ENCODE results near the gene CAPN5.
A peak's percentile ranks its signal among the peaks of the same experiment; 100 is the strongest.

Gene CAPN5

GRCh38 chr11:77139201-77139600, 72.4 kb downstream of the CAPN5 start:
- no peak for DNase-seq

DNA sequence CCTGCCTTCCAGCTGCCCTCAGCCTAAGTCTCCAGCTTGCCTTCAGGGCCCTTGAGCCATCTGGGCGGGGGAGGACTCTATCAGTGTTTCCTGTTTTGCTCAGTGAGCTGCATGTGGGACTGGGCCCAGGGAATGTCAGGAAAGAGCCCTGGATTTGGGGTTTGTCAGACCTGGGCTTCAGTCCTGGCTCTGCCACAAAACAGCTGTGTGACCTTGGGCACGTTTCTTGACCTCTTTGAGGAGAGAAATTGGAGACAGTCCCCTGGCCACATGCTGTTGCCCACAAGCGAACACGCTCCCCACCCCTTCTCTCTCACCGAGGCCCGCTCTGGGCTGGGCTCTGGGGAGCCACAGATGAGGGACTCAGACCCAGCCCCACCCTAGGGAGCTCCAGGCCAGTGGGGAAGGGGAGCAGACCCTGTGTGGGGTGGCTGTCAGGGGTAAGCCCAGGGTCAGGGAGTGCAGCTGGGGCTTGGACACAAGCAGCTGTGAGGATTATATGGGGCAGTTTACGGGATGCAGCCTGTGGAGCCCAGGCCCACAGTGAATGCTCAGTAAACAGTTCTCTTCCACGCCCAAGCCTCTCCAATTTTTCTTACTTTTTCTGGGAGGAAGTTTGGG, 73.6 kb downstream of the CAPN5 start:
- no peak for DNase-seq

DNA sequence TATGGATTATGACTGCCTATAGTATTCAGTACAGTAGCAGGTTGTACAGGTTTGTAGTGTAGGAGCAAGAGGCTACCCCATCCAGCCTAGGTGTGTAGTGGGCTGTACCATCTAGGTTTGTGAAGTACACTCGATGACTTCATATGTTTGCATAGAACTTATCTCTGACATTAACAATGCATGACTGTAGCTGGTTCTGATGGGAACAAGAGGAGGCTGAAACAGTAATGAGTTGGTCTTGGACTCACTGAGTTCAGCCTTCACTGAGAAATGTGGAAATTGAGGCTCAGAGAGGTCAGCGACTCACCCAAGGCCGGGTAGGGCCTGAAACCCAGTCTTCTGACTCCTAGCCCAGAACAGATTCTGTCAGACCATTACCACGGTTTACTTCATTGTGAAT, 74.3 kb downstream of the CAPN5 start:
- no peak for DNase-seq

- DNase-seq, result no peak
Observed at GRCh38 chr11:77141475-77141874, 74.7 kb downstream of the CAPN5 start.

DNA sequence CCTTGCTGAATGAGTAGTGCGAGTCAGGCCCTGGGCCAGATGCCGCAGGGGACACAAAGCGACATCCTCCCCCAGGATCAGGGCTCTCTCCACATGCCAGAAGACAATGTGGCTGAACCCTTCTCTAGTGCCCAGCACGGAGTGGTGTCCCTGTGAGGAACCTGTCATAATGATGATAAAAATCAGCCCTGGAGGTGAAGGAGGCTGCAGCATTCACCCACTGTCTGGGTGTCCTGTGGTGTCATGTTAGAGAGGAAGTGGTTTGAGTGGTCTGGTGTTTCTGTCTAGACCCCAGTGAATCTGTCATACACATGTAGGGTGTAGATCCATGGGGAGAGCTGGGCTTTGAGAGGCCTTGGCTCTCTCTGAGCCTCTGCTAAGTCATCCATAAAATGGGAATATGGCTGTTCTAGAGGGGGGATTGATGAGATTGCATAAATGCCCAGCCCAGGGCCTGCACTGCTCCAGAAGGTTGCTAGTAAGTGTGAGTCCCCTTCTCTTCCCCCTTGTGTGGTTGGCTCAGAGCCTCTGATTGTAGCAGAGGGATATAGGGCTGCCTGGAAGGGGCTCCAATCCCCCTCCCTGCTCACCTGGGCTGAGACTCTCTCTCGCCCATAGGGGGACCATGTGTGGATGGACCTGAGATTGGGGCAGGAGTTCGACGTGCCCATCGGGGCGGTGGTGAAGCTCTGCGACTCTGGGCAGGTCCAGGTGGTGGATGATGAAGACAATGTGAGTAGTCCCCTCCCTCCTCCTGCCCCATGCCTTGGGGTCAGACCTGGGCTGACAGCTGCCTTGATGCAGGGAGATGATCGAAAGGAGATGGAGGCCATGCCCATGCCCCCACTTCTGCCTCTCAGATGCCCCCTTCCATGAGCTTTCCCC, 75.6 kb downstream of the CAPN5 start:
- DNase-seq, result no peak

DNA sequence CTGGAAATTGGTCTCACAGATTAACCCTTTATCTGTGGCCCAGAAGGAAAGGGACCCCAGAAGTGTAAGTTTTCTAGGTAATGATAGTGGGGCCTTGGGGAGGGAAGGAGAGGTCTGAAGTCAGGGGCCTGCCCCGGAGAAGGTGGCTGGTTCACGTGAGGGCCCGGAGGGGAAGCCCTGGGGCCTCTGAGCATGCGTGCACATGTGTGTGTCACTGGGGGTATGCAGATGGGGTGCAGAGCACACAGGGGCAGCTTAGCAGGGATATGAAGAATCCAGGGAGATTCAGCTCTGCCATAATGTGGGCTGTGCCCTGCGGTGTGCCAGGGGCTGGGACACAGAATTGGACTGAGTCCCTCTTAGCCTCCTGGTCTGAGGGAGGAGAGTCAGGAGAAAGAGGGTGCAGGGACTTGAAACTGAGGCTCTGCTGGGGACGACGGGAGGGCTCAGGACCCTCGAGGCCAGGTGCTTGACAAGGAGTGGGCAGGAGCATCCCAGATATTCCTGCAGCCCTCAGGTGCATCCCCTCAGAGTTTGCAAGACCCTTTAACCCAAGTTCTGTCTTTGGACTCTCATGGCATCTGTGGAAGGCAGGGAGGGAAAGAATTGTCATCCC, 76.7 kb downstream of the CAPN5 start:
- DNase-seq, result no peak

DNA sequence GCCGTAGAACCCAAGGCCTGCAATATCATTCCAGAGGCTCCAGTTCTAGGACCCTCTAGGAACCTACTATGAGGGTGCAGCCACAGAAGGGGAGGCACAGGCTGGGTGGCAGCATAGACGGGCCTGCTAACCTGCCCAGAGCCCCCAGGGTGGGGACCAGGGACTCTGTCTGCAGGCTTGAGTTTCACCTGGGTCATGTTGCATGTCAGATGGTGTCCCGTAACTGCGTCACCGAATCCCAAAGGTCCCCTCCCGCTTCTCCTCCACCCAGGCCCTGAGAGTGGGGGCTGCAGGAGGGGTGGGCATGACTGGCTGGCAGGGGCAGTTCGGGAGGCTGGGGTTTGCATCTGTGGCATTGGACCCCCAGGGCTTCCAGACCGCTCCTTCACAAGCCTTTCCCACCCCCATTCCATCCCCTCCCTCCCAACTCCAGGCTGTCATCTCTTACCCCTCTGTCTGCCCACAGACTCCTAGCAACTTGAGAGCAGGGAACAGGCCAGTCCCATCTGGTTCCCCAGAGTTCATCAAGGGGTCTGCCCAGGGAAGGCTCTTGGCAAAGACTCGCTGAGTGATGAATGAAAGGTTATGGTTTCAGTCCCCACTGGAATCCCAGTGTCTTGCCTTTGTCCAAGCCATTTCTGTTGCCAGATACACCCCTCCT, 77.6 kb downstream of the CAPN5 start:
- DNase-seq, result no peak

- DNase-seq, result no peak
Observed at GRCh38 chr11:77144857-77145428, 78.2 kb downstream of the CAPN5 start.

DNA sequence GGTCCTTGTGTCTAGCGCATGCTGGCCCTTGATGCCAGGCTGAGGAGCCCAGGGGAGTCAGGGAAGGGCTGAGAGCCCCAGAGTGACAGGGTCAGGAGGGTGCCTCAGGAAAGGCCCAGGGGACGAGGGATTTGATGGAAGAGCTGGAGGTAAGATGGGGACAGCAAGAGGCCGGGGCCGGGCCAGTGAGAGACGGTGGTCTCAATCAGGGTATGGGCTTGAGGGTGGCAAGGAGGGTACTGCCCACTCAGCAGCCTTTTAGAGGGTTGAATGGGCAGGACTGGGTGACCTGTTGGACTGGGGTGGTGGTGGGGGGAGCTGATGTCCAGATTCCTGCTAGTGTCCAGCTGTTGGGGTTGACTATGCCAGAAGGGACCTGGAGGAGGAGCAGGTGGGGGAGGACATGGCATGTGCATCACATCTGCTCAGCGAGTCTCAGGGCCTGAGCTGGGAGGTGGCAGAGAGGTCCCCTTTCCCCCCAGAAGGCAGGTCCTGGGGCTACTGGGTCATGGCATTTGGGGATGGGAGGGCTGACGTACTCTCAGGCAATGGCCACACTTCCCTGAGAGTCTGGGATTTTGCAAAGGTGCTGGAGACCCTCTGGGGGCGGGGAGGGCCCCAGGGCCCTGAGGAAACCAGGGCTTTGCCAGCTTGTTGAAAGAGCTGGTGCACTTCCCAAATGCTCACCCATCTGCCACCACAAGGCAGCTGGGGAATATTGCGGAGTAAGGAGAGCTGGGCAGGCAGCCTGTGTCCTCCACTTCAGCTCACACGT, 79.7 kb downstream of the CAPN5 start:
- no peak for DNase-seq

DNA sequence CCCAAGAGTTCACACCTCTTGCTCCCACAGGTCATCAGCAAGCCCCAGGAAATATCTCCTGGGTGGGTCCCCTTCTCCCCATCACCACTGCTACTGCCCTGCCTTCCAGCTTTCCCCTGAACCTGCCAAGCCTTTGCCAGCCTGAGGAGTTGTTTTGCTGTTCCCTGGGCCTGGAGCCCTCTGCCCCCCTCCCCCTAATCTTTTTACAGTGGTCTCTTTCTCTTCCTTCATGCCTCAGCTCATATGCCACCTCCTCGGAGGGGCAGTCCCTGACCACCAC, 80.2 kb downstream of the CAPN5 start:
- DNase-seq, result no peak

DNA sequence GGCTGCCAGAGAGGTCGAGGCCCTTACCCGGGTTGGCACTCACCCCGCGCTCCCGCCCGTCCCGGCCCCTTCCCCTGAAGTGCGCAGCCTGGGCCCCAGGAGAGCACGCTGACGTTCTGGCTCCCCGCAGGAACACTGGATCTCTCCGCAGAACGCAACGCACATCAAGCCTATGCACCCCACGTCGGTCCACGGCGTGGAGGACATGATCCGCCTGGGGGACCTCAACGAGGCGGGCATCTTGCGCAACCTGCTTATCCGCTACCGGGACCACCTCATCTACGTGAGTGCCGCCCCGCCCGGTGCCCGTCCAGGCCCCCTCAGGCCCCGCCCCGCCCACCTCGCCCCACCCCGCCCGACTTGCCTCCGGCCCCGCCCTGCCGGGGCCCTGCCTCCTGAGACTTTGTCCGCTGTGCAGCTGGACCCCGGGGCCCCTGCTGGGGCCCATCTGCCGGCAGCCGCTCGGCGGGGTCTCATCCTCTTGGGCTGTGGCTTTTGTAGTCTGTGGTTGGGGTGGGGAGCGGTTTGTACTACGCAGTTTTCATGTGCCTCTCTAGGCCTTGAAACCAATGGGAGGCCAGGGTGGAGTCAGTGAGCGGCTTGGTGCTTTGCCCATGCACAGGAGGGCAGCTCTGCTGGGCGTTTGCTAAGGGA, 81.0 kb downstream of the CAPN5 start:
- peak; percentile 45 for DNase-seq

DNA sequence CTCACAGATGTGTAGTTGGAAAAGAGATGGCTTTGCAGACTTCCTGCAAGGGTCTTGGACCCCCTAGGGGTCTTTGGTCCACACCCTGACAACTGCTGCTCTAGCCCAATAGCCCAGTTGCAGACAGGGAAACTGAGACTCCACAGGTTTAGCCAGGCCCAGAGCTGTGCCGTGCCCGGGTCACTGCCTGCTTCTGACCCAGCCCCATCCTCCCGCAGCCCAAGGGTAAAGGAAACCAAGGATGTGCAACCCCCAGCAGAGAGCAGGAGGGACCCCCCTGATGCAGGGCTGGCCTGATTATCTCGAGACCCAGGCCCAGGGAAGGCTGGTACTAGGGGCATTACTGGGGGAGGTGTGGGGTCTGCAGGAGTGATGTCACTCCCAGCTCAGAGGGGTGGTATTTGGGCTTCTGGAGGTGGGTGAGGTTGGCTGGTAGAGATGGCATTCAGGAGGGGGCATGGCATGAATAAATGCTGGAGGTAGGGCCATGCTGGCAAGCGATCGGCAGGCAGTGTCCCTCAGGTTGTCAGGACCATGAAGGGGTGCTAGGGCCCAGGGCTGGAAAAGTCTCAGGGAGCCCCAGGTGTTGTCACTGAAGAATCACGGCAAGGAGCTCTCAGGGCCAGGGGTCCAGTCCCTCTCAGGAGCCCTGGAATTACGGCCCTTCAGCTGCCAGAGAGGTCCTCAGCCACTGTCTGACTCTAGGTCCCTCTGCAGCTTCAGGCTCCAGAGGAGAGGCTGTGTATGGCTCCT, 82.4 kb downstream of the CAPN5 start:
- no peak for DNase-seq

DNA sequence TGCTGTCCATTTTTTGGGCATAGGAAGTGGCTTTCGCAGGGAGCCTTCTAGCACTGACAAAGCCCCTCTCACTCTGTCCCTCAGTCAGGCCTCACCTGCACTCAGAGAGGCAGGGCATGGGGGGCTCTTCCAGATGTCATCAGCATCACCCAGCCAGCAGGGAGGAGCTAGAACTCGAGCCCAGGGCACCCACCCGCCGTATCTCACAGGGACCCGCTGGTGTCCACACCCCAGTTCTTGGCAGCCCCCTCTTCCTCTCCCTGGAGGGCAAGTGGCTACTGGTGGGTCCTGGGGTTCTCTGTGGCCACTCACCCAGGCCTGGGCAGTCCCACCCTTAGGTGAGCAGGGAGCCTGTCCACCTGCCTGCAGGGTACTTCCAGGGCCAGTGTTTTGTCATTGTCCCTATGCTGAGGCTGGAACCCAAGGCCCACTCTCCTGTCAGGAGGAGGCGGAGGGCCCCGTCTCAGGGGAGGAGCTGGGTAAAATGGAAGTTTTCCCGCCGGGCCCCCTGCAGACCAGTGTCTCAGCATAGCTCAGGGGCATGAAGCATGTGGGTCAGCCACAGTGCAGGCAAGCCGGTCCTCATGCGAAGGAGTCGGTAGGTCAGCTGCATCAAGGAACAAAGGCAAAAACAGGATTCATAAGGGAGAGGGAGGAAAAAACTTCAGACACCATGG, 83.1 kb downstream of the CAPN5 start:
- DNase-seq, result no peak

GRCh38 chr11:77150836-77151235, 84.1 kb downstream of the CAPN5 start:
- DNase-seq, result no peak

DNA sequence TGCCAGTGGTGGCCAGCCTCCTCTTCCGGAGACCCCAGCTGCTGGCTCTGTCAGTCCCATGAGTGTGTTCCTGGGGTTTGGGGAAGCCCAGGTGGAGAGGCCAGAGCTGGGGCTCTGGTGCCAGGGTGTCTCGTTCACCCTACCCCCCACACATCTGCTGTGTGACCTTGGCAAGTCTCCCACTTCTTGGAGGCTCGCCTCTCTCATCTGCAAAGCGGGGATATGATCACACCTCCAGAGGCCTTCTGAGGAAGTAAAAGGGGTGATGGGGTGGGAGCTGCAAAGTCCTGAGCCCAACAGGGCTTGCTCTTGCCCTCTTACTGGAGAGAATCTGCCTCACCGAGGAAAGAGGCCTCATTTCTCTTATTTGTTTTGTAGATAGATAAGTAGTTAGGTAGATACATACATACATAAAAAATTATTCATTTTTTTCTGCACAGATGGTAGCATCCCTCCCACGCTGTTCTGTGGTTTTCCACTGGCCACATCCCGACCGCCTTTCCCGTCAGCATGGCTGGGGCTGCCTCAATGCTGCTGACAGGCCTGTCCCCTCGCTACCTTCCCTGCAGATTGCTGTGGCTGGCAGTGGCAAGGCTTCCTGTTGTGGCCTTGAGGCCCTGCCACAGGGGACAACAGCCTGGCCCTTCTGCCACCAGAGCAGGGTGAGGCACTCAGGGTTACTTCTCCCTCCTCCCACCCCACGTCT, 85.2 kb downstream of the CAPN5 start:
- DNase-seq, result peak; percentile 42

- no peak for DNase-seq
Observed at GRCh38 chr11:77152846-77153245, 86.1 kb downstream of the CAPN5 start.

DNA sequence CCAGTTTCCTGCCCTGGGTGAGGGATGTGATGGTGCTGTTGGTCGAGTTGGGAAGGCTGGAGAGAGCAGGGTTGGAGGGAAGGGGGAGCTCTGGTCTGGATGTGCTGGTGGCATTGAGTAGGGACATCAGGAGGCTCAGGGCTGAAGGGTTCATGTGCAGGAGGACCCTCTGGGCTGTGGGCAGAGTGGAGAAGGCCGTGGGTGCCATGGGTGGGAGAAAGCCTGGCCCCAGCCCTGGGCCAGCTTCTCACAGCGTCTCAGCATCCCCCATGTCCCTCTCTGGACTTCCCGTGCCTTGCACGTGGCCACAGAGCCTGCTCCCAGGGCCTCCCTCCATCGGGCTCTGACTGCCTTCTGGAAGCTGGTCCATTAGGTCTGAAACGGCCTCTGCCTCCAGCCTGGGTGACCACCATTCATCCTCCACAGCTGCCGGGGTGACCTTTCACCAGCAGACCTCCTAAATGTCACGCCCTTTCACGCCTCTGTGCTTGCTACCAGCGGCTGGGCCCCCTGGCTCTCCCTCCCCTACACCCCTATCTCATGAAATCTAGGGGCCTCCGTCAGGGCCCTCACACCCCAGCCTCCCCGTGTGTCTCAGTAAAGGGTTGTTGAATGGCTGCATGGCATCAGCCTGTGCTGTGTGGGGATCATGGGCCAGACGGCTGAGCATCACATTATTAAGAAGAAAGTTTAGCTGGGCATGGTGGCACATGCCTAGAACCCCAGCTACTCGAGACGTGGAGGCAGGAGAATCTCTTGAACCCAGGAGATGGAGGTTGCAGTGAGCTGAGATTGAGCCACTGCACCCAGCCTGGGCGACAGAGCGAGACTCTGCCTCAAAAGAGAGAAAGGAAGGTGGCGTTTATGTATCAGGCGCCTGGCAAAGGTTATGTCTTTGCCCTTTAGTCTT, 86.8 kb downstream of the CAPN5 start:
- no peak for DNase-seq

DNA sequence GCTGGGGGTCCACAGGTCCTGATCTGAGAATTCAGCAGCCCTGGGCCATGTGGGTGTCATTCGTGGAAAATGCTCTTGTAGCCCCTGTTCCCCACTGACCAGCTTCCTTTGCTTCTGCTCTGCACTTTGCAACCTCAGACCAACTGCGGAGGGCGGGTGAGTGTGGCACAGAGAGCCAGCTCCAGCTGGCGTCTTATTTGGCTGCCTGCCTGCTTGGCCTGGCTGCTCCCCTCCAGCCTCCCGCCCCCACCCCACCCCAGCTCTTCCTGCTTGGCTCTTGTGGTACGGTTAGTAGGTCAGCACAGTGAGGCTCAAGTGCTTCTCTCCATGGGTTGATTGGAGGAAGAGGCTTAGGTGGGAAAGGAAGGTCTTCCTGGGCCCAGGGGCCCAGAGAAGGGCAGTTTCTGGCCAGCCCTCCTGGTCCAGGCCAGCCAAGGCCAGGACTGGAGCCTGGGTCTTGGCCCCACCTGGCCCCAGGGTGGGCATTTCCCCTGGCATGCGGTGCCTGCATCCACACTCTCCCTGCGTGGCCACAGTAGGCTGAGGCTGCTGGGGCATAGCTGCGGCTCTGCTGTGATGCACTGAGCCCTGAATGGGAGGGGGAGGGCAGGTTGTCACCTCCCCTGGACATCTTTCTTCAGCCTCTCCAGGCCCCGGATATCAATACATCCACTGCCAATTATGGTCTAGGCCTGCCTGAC, 87.8 kb downstream of the CAPN5 start:
- DNase-seq, result no peak
